NCI-H128 (cell line): ENCODE data around the gene ABCA1.
"Not testable (repeated sequence)": the region's sequence is repeated elsewhere in the genome, so short reads cannot be mapped to it uniquely, and the experiment has no call there.

ENCODE experiments used
- DNase-seq: peaks from one replicate; lab custom pipeline; 2025; ENCODE audit not compliant: unreplicated experiment; lab: John Stamatoyannopoulos, UW

ABCA1 gene

DNA sequence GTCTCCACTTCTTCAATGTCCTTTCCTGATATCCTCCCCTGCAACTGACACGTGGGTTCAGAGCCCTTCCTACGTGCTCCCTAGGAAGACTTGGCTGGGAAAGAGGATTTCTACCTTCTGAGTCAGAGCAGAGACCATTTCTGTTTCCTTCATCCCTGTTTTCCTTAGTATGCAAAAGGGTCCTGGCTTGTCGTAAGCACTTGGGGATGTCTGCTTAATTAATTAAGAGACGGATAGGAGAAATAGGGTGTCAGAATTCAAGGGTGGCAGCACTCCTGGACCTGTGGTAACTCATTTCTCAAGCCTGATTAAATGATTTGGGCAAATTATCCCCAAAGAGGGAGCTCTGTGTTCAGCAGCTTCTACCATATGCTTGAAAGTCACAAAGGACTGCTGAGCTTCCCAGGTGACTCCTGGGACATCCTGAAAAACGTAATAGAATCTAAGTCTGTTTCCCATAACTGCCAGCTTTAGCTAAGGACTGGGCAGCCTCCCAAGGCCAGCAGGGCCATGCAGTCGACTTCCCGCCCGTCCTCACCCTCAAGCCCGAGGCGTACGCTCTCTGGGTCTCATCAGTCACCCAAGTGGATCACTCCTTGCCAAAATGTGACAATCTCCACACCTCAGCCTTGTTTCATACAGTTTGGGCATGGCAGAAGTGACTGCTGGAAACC lies 20.5 kb downstream of the ABCA1 start:
- no peak for DNase-seq

GRCh38 chr9:104906441-104907277 lies 21.3 kb downstream of the ABCA1 start:
- DNase-seq: no peak

DNA sequence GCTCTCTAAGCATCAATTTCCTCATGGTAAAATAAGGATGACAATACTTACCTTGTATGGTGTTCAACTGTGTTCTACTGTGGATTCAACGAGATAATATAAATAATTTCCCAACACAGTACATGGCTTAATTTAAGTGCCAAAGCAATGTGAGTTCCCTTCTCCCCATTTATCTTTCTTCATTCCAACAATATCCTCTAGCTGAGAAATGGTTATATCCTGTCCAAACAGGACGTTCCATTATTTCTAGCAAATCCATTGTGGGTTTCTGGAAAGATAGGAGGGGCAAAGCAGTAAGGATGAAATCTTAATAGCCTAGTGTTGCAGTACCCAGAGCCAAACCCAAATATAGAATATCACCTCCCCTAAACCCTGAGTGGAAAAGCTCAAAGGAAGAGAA lies 22.0 kb downstream of the ABCA1 start:
- no peak for DNase-seq

DNA sequence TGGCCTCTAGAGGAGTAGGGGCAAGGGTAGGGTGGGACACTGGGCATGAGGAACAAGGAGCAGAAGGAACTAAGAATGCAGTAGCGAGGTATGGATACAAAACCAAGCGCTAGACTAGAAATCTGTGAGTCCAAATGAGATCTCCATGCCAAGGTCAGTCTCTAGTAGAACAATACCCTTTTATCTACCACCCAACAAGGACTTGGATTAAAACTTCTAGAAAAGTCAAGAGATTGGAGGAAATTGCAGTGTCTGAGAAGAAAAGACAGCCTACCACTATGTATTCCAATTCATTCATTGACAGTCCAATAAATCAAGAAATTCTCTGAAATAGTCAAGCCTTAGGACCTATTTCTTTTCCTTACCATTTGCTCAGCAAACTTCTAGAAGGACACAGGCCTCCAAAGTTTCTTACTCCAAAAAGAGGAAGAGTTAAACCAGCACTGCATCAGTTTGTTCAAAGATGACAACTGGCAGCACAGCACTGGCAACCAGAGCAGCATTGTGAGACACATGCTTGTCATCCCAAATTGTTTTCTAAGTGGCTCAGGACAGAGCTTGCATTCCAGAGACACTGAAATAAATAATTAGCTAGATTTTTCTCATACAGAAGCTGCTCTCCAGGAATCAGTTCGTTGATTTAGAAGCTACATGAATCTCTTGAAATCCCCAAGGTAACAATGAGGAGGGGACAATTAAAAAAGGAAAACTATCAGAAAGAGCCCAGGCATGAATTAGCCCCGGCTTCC lies 22.6 kb downstream of the ABCA1 start:
- no peak for DNase-seq

DNA sequence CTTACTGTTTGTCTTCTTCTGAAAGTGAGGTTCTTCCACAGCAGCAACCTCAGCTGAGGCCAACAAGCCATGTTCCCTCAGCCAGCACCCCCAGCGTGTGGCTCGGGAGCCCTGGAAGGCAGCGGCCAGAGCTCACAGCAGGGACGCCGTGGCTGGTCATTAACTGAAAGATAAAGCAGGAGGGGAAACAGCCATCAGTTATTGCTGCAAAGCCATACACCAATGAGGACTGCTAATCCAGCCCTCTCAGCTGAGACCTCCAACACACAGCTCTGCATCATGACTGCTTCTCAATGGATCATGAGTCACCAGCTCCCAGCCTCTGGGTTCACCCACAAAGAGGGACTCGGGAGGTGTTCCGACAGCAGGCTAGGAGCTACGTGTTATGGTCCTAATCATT lies 24.3 kb downstream of the ABCA1 start:
- DNase-seq: no peak

DNA sequence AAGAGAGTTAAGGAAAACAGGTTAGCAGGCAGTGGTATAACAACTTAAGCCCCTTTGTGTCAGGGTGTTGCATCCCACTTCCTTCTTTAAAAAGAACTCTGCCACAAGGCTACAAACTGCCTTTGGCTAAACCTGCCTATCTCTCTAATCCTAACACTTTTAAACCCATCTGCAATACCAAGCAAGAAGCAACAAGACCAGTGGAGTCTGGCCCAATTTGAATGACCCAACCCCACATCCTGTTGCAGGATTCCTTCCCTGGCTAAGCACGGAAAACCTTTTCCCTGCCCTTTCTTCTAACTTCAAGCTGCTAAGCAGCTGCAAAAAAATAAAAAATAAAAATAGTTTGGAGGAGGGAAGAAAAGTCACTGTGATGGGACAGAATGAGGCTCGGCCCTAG lies 27.1 kb downstream of the ABCA1 start:
- DNase-seq: no peak

DNA sequence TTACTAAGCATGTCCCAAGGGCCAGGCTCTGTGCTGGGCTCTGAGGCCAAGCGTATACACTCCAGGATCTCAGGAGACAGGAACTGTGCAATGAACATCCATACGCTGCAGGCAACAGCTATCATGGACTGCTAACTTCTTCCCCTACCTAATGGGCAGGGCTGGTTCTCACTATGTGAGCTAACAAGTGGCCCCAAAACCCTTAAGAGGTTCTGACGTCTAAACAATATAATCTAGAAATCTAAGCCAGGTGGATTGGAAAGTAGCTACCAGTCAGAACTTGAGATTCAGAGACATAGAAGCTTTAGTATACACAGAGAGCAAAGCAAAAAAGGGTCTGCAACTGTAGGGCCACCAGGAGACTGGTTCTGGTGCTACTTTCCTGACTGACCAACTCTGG lies 27.6 kb downstream of the ABCA1 start:
- no peak for DNase-seq

- no peak for DNase-seq
Observed at GRCh38 chr9:104899759-104900247, 28.2 kb downstream of the ABCA1 start.

GRCh38 chr9:104898376-104898775 lies 29.6 kb downstream of the ABCA1 start:
- not testable (repeated sequence) for DNase-seq

DNA sequence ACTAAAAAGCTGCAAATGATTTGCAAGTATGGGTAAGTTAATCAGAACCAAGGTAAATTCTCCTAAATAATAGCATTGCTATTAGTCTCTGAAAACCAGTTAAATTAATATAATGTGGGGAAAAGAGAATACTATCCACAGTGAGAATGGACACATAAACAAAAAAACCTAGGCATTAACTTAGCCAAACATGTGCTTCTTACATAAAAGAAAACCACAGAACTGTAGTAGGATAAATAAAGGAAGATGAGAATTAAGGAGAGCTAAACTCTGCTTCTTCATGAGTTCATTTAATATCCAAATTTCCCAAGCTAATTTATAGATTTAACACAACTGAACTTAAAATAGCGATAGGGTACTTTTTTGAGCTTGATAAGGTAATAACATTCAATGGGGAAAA lies 31.8 kb downstream of the ABCA1 start:
- DNase-seq: no peak

GRCh38 chr9:104895572-104895971 lies 32.4 kb downstream of the ABCA1 start:
- no peak for DNase-seq

- no peak for DNase-seq
Observed at GRCh38 chr9:104892701-104893100, 35.3 kb downstream of the ABCA1 start.

DNA sequence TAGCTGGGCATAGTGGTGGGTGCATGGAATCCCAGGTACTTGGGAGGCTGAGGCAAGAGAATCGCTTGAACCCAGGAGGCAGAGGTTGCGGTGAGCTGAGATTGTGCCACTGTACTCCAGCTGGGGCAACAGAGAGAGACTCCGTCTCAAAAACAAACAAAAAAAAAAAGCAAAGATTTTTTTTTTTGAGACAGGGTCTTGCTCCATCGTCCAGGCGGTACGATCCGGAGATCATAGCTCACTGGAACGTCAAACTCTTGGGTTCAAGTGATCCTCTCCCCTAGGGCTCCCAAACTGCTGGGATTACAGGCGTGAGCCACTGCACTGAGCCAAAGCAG lies 37.6 kb downstream of the ABCA1 start:
- DNase-seq: no peak

DNA sequence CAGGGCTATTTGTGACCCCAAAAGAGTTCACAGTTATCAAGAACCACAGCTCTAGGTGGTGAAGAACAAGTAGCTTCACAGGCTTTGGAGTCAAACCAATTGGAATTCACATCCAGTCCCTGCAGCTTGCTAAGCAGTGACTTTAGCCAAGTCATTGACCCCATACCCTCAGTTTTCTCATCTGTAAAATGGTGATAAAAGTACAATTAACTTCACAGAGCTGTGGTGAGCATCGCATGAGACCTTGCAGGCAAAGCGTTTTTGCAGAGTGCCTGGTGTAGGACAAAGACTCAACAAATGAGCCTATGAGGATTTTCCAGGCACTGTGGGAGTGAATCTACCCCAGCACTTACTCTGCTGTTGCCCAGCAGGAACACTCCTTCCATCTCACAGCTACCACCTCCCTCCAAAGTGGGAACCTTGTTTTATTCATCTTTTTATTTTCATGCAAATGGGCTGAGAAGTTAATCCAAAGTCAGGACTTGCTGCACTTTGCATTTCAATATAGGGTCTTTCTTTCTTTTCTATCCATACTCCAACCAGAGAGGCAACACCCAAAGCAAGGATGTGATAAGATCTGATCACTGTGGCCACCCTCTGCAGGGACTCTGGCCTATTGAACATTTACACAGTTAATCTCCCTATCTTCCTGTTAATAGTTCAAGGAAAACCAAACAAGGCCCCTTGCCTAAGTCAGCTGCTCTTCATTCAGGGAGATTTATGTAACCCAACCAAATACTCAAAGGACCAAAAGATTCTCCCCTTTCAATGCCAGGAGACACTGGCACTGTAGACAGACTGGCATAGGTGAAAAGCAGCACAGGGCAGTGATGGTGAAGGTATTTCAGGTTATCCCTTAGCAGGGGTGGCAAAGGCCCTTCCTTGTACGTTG lies 41.9 kb downstream of the ABCA1 start:
- no peak for DNase-seq

DNA sequence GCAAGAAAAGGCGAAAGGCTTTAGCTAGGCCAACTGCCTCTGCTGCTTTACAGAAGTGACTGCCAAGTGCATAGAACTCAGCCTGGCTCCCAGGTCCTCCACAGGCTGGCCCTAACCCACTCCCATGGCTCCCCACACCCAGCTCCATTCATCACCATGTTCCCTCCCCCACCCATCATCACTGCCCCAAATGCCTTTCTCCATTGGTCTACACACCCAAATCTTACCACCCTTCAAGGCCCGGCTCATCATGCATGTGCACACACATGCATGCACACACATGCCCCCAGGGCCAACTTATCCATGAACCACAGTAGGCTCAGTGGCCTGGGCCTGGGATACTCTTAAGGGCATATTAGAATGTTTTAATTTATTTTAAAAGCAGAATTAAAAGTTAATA lies 44.8 kb downstream of the ABCA1 start:
- DNase-seq: no peak

DNA sequence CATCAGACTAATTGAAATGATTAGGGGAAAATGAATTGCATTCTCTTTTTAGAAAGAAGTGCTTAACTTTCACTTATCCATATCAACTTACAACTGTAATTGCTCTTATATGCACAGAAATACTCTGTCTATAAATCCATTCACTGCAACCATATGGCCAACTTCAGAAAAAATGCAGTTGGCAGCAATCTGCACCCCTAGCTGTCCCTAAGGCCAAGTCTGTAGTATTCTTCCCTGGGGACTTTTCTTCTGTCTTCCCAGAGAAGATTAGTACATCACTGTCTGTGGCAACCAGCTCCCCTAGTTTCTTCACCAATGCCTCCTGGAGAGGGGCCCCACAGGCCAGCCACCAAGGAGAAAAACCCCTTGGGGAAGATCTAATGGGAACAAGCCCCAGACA lies 45.4 kb downstream of the ABCA1 start:
- no peak for DNase-seq

GRCh38 chr9:104882086-104882485 lies 45.9 kb downstream of the ABCA1 start:
- no peak for DNase-seq

- DNase-seq: no peak
Observed at GRCh38 chr9:104879555-104880309, 48.2 kb downstream of the ABCA1 start.

GRCh38 chr9:104876587-104876986 lies 51.4 kb downstream of the ABCA1 start:
- no peak for DNase-seq

DNA sequence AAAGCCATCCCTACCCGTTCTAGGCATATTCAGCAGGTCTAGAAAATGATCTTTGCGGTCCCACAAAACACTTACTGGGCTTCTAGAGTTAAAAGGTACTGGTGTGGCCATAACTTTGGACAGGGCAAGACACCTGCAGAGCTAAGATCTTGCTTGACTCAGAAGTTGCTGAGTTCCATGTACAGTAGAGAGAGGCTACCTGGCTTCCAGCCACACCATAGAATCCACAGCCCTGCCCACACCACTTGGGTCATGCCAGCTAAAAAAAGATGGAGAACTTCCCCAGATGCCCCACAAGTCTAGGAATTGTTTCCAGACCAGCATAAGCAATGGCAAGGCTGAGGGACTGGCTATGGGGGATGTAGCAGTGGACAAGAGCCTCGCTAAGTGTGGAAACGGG lies 52.1 kb downstream of the ABCA1 start:
- DNase-seq: no peak
